K562 (cell line): ENCODE measurements around the gene DCST1. TPM values are rescaled to one million over a fixed set of nuclear protein-coding genes. Genes with fewer than 3 reads are reported as not detected.

Experiments used
- FOXA3 ChIP-seq, 2 experiments: fragments of 450-650 bp in 1 of 2; sonication (generic) in 1 of 2; formaldehyde crosslinking; IDR thresholded peaks in 1 of 2; conservative IDR thresholded peaks in 1 of 2; 2 replicates each; pipeline versions ENCODE4 v1.4.0 to v1.8.0; 2020 to 2022; ENCODE audit warnings: mild to moderate bottlenecking in 2 of 2, missing genetic modification reagents in 1 of 2
- HSF4 ChIP-seq: fragments of 250-450 bp; sonication (Bioruptor Pico); IDR thresholded peaks from 2 replicates; pipeline ENCODE4 v2.1.2; 2022; ENCODE audit warnings: mild to moderate bottlenecking, moderate library complexity, borderline replicate concordance
- POLR3A ChIP-seq: IDR thresholded peaks from 2 replicates; pipeline ENCODE4 v1.6.1; 2011; ENCODE audit warnings: borderline replicate concordance, mild to moderate bottlenecking, moderate library complexity; ENCODE audit not compliant: insufficient read length, insufficient read depth; ENCODE audit errors: extremely low read depth
- RCOR1 ChIP-seq, 2 experiments: IDR thresholded peaks; 2 replicates each; pipeline ENCODE4 v1.6.1; 2012; ENCODE audit warnings: low read depth in 2 of 2, low read length in 2 of 2, borderline replicate concordance in 1 of 2, improper control_type of control experiment in 1 of 2
- SLC30A9 ChIP-seq: fragments of 250-450 bp; sonication (Bioruptor Pico); IDR thresholded peaks from 2 replicates; pipeline ENCODE4 v1.8.0; 2022; ENCODE audit warnings: mild to moderate bottlenecking, moderate library complexity
- SP2 ChIP-seq: IDR thresholded peaks from 2 replicates; pipeline ENCODE4 v1.6.1; 2011; ENCODE audit warnings: mild to moderate bottlenecking, low read depth, low read length, moderate library complexity; ENCODE audit not compliant: poor library complexity, severe bottlenecking; ENCODE audit errors: extremely low read depth
- TCF7L2 ChIP-seq: fragments of 150-350 bp; IDR thresholded peaks from 2 replicates; pipeline ENCODE4 v1.6.1; 2016; ENCODE audit warnings: low read depth, mild to moderate bottlenecking, low read length, moderate library complexity
- polyA plus RNA-seq, 8 experiments: library from polyadenylated mRNA; depleted of rRNA in 4 of 8; stranded (reverse) in 5 of 8; unstranded in 3 of 8; fragments of >200 nt; fragmentation: Nextera tagmentation in 2 of 8; fragmentation: Illumina TruSeq in 1 of 8; extraction: Ambion mirVana in 2 of 8; extraction: Trizol in 1 of 8; gene quantifications; 2 replicates each; pipeline versions ENCODE4 v1.2.1 to v1.2.3, GENCODE V29; 2011 to 2014; ENCODE audit warnings: inconsistent platforms in 1 of 8, missing spikeins in 1 of 8
- total RNA-seq, 7 experiments: library from RNA; depleted of rRNA in 6 of 7; stranded (reverse); fragments of >200 nt in 6 of 7; fragmentation: Illumina TruSeq in 2 of 7; extraction: Trizol in 2 of 7; gene quantifications; 2 replicates each; pipeline versions ENCODE4 v1.2.1 to v1.2.3, GENCODE V29; 2011 to 2021; ENCODE audit warnings: low replicate concordance in 1 of 7
- TF ChIP-seq, protein P1 (sequence below): fragments of 450-650 bp; IDR thresholded peaks from 2 replicates; pipeline ENCODE4 v1.6.1; 2016; ENCODE audit warnings: antibody characterized with exemption
- TF ChIP-seq, protein P2 (sequence below), 2 experiments: fragments of 450-650 bp in 1 of 2; sonication (generic) in 1 of 2; formaldehyde crosslinking; conservative IDR thresholded peaks; 2 replicates each; pipeline versions ENCODE4 v1.4.0 to v1.8.1; 2020 to 2022; ENCODE audit warnings: mild to moderate bottlenecking in 1 of 2, missing genetic modification reagents in 1 of 2
- TF ChIP-seq, protein P3 (sequence below): fragments of 450-650 bp; IDR thresholded peaks from 2 replicates; pipeline ENCODE4 v1.6.1; 2017; ENCODE audit warnings: mild to moderate bottlenecking, moderate library complexity
- TF ChIP-seq, protein P4 (sequence below), 2 experiments: fragments of 450-650 bp in 1 of 2; sonication (generic) in 1 of 2; formaldehyde crosslinking in 1 of 2; IDR thresholded peaks; 2 replicates each; pipeline versions ENCODE4 v1.7.1 to v1.9.0; 2016 to 2022; ENCODE audit warnings: inconsistent platforms in 1 of 2, mild to moderate bottlenecking in 1 of 2, missing genetic modification reagents in 1 of 2

DCST1 gene
- total and polyA plus RNA-seq, 9 of the 15 experiments (the other 6 are each of a cell fraction or from before 2014, with no cell fraction given) = not detected

DNA sequence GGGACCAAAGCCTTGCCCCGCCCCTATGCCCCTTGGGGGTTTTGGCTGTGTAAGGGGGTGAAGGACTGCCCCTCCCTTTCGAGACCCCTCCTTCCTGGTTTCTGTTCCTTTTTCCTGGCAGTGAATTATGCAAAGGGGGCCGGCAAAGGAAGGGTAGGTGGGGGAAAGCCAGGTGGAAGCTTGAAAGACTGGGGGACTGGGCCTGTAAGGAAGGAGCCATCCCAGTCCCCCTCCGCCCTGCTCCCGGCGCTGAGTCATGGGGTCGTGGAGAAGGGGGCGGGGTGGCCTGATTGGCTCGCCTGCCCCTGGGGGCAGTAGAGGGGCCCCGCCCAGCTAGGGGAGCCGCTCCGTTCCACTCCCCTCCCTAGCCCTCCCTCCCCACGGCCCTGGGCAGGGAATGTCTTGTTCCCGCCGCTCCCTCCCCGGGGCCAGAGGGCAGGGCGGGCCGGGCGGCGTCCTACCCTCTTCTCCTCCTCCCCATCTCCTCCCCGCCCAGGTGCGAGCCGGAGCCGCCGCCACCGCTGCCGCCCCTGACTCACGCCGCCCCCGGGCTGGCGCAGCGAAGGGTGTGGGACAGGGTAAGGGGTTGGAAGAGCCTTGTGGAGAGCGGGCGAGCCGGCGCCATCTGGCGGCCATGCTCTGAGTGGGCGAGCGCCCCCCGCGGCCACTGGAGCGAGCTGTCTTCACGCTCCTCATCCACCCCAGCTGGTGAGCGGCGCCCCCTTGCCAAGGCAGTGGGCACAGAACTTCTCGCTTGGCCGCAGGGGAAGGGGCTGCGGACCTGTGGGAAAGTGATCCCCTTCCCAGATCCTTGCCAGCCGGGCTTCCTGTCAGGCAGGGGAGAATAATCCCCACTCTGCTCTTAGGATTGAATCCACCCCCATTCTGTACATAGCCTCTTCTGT, 16.3 kb upstream of the DCST1 start (continued):
- TF ChIP-seq, protein P1, sequence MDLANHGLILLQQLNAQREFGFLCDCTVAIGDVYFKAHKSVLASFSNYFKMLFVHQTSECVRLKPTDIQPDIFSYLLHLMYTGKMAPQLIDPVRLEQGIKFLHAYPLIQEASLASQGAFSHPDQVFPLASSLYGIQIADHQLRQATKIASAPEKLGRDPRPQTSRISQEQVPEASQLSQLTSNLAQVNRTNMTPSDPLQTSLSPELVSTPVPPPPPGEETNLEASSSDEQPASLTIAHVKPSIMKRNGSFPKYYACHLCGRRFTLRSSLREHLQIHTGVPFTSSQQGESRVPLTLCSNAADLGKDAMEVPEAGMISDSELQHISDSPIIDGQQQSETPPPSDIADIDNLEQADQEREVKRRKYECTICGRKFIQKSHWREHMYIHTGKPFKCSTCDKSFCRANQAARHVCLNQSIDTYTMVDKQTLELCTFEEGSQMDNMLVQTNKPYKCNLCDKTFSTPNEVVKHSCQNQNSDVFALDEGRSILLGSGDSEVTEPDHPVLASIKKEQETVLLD = peak; percentile 63; the same call in 1 of the 2 replicates
- TF ChIP-seq RCOR1 (IDR thresholded peaks at IDR 0.05; ENCODE audit: borderline replicate concordance in 1 of 2, low read depth in 2 of 2, low read length in 2 of 2) (peak in 1 of 2 experiments; percentile 23; a peak in 1 of 4 replicates), FOXA3 (CRISPR knock-in tag; conservative IDR thresholded peaks at IDR 0.05 in 1 of 2, IDR thresholded peaks at IDR 0.05 in 1 of 2) (no peak; a peak in 1 of 4 replicates), SP2 (no peak), HSF4 (CRISPR knock-in tag) (no peak), POLR3A (no peak), TCF7L2 (peak; percentile 43; the same call in 1 of the 2 replicates), SLC30A9 (CRISPR knock-in tag) (no peak)
- TF ChIP-seq, protein P2, sequence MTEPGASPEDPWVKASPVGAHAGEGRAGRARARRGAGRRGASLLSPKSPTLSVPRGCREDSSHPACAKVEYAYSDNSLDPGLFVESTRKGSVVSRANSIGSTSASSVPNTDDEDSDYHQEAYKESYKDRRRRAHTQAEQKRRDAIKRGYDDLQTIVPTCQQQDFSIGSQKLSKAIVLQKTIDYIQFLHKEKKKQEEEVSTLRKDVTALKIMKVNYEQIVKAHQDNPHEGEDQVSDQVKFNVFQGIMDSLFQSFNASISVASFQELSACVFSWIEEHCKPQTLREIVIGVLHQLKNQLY (CRISPR knock-in tag; conservative IDR thresholded peaks at IDR 0.05) = 0 out of 4 replicates have a peak, but pooled peaks of 1 of the 2 experiments have one; percentile 28
- TF ChIP-seq, protein P3, sequence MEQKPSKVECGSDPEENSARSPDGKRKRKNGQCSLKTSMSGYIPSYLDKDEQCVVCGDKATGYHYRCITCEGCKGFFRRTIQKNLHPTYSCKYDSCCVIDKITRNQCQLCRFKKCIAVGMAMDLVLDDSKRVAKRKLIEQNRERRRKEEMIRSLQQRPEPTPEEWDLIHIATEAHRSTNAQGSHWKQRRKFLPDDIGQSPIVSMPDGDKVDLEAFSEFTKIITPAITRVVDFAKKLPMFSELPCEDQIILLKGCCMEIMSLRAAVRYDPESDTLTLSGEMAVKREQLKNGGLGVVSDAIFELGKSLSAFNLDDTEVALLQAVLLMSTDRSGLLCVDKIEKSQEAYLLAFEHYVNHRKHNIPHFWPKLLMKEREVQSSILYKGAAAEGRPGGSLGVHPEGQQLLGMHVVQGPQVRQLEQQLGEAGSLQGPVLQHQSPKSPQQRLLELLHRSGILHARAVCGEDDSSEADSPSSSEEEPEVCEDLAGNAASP = no peak
- TF ChIP-seq, protein P4, sequence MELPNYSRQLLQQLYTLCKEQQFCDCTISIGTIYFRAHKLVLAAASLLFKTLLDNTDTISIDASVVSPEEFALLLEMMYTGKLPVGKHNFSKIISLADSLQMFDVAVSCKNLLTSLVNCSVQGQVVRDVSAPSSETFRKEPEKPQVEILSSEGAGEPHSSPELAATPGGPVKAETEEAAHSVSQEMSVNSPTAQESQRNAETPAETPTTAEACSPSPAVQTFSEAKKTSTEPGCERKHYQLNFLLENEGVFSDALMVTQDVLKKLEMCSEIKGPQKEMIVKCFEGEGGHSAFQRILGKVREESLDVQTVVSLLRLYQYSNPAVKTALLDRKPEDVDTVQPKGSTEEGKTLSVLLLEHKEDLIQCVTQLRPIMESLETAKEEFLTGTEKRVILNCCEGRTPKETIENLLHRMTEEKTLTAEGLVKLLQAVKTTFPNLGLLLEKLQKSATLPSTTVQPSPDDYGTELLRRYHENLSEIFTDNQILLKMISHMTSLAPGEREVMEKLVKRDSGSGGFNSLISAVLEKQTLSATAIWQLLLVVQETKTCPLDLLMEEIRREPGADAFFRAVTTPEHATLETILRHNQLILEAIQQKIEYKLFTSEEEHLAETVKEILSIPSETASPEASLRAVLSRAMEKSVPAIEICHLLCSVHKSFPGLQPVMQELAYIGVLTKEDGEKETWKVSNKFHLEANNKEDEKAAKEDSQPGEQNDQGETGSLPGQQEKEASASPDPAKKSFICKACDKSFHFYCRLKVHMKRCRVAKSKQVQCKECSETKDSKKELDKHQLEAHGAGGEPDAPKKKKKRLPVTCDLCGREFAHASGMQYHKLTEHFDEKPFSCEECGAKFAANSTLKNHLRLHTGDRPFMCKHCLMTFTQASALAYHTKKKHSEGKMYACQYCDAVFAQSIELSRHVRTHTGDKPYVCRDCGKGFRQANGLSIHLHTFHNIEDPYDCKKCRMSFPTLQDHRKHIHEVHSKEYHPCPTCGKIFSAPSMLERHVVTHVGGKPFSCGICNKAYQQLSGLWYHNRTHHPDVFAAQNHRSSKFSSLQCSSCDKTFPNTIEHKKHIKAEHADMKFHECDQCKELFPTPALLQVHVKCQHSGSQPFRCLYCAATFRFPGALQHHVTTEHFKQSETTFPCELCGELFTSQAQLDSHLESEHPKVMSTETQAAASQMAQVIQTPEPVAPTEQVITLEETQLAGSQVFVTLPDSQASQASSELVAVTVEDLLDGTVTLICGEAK (IDR thresholded peaks at IDR 0.05) = no peak
- TF ChIP-seq, protein P4 (CRISPR knock-in tag; IDR thresholded peaks at IDR 0.05) = no peak
